ENCODE measurements around the gene MAB21L4. TPM values are rescaled to one million over a fixed set of nuclear protein-coding genes. Genes with fewer than 3 reads are reported as not detected.

Gene MAB21L4
- total RNA-seq, 1 donor from 2014 or later, result not detected

DNA sequence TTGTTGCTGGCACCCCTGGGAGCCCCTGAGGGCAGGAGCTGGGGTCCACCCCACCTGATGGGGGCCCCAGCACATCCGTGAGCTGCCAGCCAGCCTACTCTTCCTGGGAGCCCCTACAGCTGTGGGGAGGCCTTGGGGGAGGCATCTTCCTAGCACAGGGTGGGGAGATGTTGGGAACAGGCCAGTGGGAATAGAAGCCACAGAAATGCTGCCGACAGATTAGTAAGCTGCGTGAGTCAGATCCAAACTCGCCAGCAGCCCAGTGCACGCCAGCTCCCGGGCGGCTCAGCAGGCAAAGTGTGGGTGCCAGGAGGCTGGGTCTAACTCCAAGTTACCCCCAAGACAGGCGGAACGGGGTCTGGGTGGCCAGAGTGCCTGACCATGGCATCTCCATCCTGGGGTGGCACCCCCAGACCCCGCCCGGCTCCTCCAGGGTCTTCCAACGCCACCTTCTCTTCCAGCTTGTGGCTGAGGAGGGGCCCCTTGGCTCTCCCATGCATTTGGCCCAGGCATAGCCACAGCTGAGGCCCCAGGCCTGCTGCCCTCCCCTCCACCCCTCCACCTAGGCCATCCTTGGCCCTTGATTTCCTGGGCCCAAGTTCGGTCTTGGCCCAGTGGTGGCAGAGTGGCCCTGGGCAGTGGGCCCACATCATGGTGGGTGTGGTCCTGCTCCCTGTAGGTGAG is 25.5 kb upstream of the MAB21L4 start:
- Mint-ChIP-seq H3K27ac (ENCODE audit: unreplicated experiment) (no peak overlapping the region), H3K27me3 (ENCODE audit: low read depth) (peaks cover 3% of the 10 kb centered on the region), H3K4me3 (no peak overlapping the region), H3K9me3 (no peaks in the 10 kb centered on the region), H3K36me3 (ENCODE audit: low read depth) (no peaks in the 10 kb centered on the region), H3K4me1 (no peaks in the 10 kb centered on the region)
- TF ChIP-seq, protein P1, sequence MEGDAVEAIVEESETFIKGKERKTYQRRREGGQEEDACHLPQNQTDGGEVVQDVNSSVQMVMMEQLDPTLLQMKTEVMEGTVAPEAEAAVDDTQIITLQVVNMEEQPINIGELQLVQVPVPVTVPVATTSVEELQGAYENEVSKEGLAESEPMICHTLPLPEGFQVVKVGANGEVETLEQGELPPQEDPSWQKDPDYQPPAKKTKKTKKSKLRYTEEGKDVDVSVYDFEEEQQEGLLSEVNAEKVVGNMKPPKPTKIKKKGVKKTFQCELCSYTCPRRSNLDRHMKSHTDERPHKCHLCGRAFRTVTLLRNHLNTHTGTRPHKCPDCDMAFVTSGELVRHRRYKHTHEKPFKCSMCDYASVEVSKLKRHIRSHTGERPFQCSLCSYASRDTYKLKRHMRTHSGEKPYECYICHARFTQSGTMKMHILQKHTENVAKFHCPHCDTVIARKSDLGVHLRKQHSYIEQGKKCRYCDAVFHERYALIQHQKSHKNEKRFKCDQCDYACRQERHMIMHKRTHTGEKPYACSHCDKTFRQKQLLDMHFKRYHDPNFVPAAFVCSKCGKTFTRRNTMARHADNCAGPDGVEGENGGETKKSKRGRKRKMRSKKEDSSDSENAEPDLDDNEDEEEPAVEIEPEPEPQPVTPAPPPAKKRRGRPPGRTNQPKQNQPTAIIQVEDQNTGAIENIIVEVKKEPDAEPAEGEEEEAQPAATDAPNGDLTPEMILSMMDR (conservative IDR thresholded peaks at IDR 0.05), result no peak
- no peak for DNase-seq (ENCODE audit: low read depth, low spot score)

DNA sequence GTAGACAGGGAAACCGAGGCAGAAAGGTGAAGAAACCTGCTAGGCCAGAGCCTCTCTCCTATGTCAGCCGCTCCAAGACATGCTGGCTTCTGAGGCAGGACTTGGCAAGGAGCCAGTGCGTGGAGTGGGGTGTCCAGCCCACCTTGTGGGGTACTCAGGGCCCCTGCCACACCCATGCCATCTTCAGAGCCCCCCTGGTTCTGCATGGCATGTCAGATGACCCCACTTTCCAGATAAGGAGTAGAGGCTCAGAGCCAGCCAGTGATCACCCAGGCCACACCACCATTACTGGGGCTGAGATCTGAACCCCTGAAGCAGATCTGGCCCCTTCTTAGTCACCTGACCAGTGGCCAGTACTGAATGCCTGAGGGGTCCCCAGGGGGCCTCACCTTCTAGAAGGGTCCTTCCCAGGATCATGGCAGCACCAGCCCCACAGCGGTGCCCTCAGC is 24.9 kb upstream of the MAB21L4 start:
- Mint-ChIP-seq H3K27me3 (ENCODE audit: low read depth) (peaks cover 3% of the 10 kb centered on the region), H3K9me3 (no peaks in the 10 kb centered on the region), H3K4me3 (no peak overlapping the region), H3K36me3 (ENCODE audit: low read depth) (no peaks in the 10 kb centered on the region), H3K4me1 (no peaks in the 10 kb centered on the region), H3K27ac (ENCODE audit: unreplicated experiment) (no peak overlapping the region)
- TF ChIP-seq, protein P1 (conservative IDR thresholded peaks at IDR 0.05), result no peak
- DNase-seq (ENCODE audit: low read depth, low spot score), result no peak

DNA sequence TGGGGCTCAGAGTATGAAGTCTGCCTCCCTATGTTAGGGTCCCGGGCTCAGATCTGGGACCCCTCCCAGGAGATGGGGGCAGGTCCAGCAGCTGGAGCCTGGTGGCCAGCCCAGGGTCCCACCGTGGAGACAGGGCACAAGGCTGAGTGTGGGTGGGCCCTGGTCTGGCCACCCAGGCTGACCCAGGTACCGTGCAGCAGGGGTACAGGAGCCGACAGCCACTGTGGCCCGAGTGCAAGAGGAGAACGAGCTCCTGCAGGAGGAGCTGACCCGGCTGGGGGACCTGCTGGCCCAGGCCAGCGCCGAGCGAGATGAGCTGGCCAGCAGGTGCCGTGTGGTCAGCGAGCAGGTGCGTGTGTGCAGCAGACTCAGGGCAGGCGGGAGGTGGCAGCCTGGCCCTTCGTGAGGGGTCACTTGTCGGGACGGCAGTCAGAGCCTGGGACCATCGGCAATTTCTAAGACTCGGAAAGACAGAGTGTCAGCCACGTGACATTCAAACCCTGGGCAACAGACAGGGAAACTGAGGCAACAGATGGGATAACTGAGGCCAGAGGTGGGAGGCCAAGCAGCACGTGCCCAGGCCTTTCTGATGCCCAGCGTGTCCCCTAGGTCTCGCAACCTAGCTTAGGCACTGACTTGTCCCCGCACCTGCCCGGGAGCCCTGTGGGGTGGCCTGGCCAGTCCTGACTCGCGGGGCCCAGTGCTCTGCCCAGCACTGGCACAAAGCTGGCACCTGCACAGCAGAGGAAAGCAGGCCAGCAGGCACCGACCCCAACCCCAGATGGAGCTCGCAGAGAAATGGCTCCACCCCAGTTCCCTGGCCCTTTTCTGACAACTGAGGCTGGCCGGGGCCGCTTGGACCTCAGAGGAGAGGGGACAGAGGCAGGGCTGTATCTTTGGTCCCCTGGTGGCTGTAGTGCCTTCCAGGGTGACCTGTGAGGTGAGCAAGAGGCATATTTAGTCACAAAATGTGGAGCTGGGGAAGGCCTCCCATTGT is 24.1 kb upstream of the MAB21L4 start:
- TF ChIP-seq, protein P1 (conservative IDR thresholded peaks at IDR 0.05), result no peak
- Mint-ChIP-seq H3K4me3 (no peak overlapping the region), H3K9me3 (no peaks in the 10 kb centered on the region), H3K27ac (ENCODE audit: unreplicated experiment) (no peak overlapping the region), H3K27me3 (ENCODE audit: low read depth) (peaks cover 7% of the 10 kb centered on the region), H3K36me3 (ENCODE audit: low read depth) (no peaks in the 10 kb centered on the region), H3K4me1 (no peaks in the 10 kb centered on the region)
- no peak for DNase-seq (ENCODE audit: low read depth, low spot score)

DNA sequence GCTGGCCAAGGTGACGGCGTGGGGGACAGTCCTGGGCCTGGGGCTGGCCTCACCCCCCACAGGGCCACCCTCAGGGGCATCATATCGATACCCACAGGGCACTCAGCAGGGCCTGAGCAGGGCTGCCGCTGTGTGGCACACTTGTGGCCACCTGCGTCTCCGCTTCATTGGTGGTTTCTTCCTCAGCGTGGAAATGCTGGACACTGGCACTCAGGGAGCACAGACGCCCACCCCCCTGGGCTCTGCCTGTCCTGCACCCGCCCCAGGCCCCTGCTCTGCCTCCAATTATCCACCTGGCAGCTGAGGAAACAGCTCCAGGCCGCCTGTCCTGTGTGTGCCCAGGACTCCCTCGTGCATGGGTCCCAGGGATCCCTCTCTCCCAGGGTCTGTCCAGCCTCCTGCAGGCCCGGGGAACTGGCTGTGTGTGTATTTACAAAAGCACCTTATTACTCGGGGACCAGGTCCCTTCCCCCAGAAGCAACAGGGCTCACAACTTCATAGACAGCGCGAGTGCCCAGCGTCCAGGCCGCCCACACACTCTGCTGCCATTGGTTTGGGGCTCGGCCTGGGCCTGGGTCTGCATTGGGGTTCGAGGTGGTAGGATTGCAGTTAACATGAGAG is 23.3 kb upstream of the MAB21L4 start:
- H3K9me3 Mint-ChIP-seq, result no peaks in the 10 kb centered on the region
- H3K36me3 Mint-ChIP-seq (ENCODE audit: low read depth), result no peaks in the 10 kb centered on the region
- no peak overlapping the region for H3K4me3 Mint-ChIP-seq
- no peaks in the 10 kb centered on the region for H3K4me1 Mint-ChIP-seq
- peaks cover 7% of the 10 kb centered on the region for H3K27me3 Mint-ChIP-seq (ENCODE audit: low read depth)
- no peak for DNase-seq (ENCODE audit: low read depth, low spot score)
- TF ChIP-seq, protein P1 (conservative IDR thresholded peaks at IDR 0.05), result no peak
- H3K27ac Mint-ChIP-seq (ENCODE audit: unreplicated experiment), result no peak overlapping the region

DNA sequence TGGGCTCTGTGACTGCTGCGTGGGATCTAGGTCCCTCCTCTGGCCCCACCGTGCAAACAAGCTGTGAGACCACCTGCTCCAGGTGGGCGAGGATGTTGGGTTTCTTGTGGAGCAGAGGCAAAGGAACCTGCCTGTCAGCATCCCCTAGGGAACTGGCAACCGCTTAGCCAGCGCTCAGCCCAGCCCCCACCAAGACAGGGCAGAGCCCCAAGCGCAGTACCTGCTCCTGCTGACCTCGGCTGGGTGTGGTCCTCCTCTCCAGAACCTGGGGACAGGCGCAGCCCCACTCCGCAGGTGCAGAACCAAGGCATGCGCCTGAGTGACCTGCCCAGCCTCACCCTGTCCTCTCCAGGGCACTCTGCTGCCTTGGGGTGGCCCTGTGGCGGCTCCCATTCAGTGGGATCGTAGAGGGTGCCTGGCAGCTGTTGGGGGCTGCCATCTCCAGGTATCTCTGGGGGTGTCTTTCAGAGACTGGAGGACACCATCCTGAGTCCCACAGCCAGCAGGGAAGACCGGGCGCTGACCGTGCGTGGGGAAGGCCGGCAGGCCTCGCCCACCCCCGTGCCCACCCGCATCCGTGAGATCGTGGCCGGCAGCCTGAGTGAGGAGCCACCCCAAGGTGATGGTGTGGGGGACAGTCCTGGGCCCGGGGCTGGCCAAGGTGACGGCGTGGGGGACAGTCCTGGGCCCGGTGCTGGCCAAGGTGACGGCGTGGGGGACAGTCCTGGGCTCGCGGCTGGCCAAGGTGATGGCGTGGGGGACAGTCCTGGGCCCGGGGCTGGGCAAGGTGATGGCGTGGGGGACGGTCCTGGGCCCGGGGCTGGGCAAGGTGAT is 22.5 kb upstream of the MAB21L4 start:
- TF ChIP-seq, protein P1 (conservative IDR thresholded peaks at IDR 0.05), result no peak
- Mint-ChIP-seq H3K36me3 (ENCODE audit: low read depth) (no peaks in the 10 kb centered on the region), H3K4me3 (no peak overlapping the region), H3K4me1 (no peaks in the 10 kb centered on the region), H3K27ac (ENCODE audit: unreplicated experiment) (no peak overlapping the region), H3K27me3 (ENCODE audit: low read depth) (peaks cover 7% of the 10 kb centered on the region), H3K9me3 (no peaks in the 10 kb centered on the region)
- DNase-seq (ENCODE audit: low read depth, low spot score), result no peak

All from neural crest cell (in vitro differentiated cells).